ENCODE measurements around the gene BAZ2B. TPM values are rescaled to one million over a fixed set of nuclear protein-coding genes. Genes with fewer than 3 reads are reported as not detected.

The BAZ2B gene
- total and polyA plus RNA-seq, 2 of the 13 experiments (the other 11 are each of a cell fraction or from before 2014, with no cell fraction given), result 14.0 to 15.1 TPM

DNA sequence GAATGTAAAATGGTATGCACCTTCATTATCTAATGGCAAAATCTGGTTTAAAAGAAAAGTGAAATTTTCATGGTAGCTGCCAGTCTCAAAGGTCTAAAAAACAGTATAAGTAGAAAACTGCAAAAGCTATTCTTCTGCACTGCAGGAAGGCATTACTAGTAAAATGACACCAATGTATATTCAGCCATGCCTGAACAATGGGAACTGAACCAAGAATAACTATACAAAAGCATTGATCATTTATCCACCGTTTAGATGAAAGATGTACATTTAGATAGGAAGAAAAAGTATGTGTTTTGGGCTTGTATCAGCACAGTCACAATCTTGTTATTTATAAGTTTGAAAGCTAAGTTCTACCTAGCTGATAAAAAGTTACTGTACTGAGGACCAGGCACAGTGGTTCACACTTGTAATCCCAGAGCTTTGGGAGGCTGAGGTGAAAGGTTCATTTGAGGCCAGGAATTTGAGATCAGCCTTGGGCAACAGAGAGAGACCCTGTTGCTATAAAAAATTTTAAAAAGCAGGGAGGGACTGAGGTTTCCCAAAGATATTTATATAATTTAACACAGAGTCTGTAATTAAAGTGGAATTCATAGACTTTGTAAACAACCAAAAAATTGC is 166.7 kb downstream of the BAZ2B start (continued):
- TF ChIP-seq FOXO1 (CRISPR knock-in tag; IDR thresholded peaks at IDR 0.05), result no peak
- no peak for TF ChIP-seq RFXANK (CRISPR knock-in tag; IDR thresholded peaks at IDR 0.05)

DNA sequence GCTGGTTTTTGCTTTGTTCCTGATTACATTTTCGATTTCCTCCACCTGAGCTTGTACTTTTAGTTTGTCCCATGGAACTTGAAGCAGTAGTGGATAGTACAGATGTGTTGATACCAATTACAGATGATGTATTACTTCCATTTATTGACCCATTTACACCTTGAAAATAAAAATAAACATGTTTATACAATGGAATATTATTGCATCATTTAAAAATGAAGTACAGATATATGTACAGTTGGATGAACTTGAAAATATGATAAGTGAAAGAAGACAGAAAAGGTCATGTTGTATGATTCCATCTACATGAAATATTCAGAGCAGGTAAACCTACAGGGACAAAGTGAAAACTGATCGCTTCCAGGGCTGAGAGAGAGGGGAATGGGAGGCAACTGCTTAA is 169.5 kb downstream of the BAZ2B start:
- no peak for DNase-seq (ENCODE audit: low spot score)
- no peaks in the 10 kb centered on the region for H3K79me2 ChIP-seq (ENCODE audit: insufficient read depth, low read length)
- POLR2A ChIA-PET, result no interaction called here
- no peak for FAIRE-seq
- H3K9ac ChIP-seq (ENCODE audit: insufficient read depth, low read depth, low read length), result no peak overlapping the region
- peaks cover 0 to 8% of the 10 kb centered on the region in 2 experiments; a peak in 2 of 5 replicates for H3K36me3 ChIP-seq (replicated peaks in 1 of 2; ENCODE audit: control insufficient read depth in 1 of 2, insufficient read depth in 2 of 2, low read length in 2 of 2)
- no peak overlapping the region for H2AFZ ChIP-seq (ENCODE audit: low read length)
- no peaks in the 10 kb centered on the region for H3K4me1 ChIP-seq (ENCODE audit: insufficient read depth, low read length)
- no peak for ATAC-seq
- no peaks in the 10 kb centered on the region for H3K9me3 ChIP-seq (ENCODE audit: low read length)
- H3K27me3 ChIP-seq (ENCODE audit: control insufficient read depth in 1 of 2, insufficient read depth in 2 of 2, low read length in 2 of 2), result no peaks in the 10 kb centered on the region
- intact Hi-C loops (cut with micrococcal nuclease; ENCODE audit: unreplicated experiment), result no loop called here
- H3K4me2 ChIP-seq (ENCODE audit: low read depth, low read length), result no peak overlapping the region
- 87% methylated on average over 2 of the region's 2 CpGs for WGBS (ENCODE audit: low lambda C conversion rate)
- no peak overlapping the region for H3K4me3 ChIP-seq (replicated peaks in 1 of 3; ENCODE audit: insufficient read depth in 1 of 3, low read depth in 2 of 3, low read length in 3 of 3)
- no TSS peak for BruUV-seq (replicated peaks)
- in situ Hi-C loops (cut with HindIII; ENCODE audit: extremely low pct_ligation_motif_present, low pct_unique_long_range_greater_than_20kb), result no loop called here
- no peak overlapping the region for H3K27ac ChIP-seq (ENCODE audit: extremely low read length, insufficient read depth, low read length)
- no peaks in the 10 kb centered on the region for H4K20me1 ChIP-seq (ENCODE audit: insufficient read depth, low read length)
- CTCF ChIA-PET (ENCODE audit: low intra/inter-chr PET ratio, low total read pairs), result no interaction called here
- TF ChIP-seq ZNF761 (CRISPR knock-in tag; conservative IDR thresholded peaks at IDR 0.05) (no peak), SP2 (CRISPR knock-in tag; IDR thresholded peaks at IDR 0.05) (no peak), ZNF282 (IDR thresholded peaks at IDR 0.05; ENCODE audit: partially characterized antibody) (no peak), ZNF260 (CRISPR knock-in tag; IDR thresholded peaks at IDR 0.05; ENCODE audit: borderline replicate concordance, low read depth) (no peak), ATF4 (CRISPR knock-in tag; IDR thresholded peaks at IDR 0.05) (peak in 1 of 2 experiments; percentile 47; a peak in 1 of 4 replicates), ATF7 (IDR thresholded peaks at IDR 0.05) (peak; percentile 60; the same call in 1 of the 2 replicates), ATF7 (CRISPR knock-in tag; IDR thresholded peaks at IDR 0.05) (no peak), ZNF33B (CRISPR knock-in tag; IDR thresholded peaks at IDR 0.05) (no peak), RXRB (CRISPR knock-in tag; IDR thresholded peaks at IDR 0.05; ENCODE audit: borderline replicate concordance) (no peak), ZNF652 (CRISPR knock-in tag; IDR thresholded peaks at IDR 0.05; ENCODE audit: borderline replicate concordance, low read depth) (no peak), PRMT3 (CRISPR knock-in tag; IDR thresholded peaks at IDR 0.05; ENCODE audit: borderline replicate concordance, low read depth) (no peak), ATF5 (CRISPR knock-in tag; IDR thresholded peaks at IDR 0.05; ENCODE audit: low read depth) (no peak), ZNF598 (CRISPR knock-in tag; IDR thresholded peaks at IDR 0.05; ENCODE audit: borderline replicate concordance) (no peak), ZNF333 (CRISPR knock-in tag; IDR thresholded peaks at IDR 0.05; ENCODE audit: borderline replicate concordance) (no peak)
- TF ChIP-seq, protein P1, sequence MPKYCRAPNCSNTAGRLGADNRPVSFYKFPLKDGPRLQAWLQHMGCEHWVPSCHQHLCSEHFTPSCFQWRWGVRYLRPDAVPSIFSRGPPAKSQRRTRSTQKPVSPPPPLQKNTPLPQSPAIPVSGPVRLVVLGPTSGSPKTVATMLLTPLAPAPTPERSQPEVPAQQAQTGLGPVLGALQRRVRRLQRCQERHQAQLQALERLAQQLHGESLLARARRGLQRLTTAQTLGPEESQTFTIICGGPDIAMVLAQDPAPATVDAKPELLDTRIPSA (CRISPR knock-in tag; IDR thresholded peaks at IDR 0.05; ENCODE audit: borderline replicate concordance), result no peak
- TF ChIP-seq, protein P2, sequence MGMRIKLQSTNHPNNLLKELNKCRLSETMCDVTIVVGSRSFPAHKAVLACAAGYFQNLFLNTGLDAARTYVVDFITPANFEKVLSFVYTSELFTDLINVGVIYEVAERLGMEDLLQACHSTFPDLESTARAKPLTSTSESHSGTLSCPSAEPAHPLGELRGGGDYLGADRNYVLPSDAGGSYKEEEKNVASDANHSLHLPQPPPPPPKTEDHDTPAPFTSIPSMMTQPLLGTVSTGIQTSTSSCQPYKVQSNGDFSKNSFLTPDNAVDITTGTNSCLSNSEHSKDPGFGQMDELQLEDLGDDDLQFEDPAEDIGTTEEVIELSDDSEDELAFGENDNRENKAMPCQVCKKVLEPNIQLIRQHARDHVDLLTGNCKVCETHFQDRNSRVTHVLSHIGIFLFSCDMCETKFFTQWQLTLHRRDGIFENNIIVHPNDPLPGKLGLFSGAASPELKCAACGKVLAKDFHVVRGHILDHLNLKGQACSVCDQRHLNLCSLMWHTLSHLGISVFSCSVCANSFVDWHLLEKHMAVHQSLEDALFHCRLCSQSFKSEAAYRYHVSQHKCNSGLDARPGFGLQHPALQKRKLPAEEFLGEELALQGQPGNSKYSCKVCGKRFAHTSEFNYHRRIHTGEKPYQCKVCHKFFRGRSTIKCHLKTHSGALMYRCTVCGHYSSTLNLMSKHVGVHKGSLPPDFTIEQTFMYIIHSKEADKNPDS (CRISPR knock-in tag; IDR thresholded peaks at IDR 0.05), result no peak
